BLaER1 treated with 17β-estradiol and CSF1 and Interleukin-3, amounts not matched to agents 10 nM and 100 nM (cell line): Measurements from ENCODE around the gene GALNT9.

Source experiments
- H3K27ac ChIP-seq, 11 experiments: shearing (Covaris generic); formaldehyde crosslinking; 2 replicates each; pipeline ENCODE4 v1.8.1; 2022
- H3K27me3 ChIP-seq, 11 experiments: shearing (Covaris generic); formaldehyde crosslinking; 2 replicates each; pipeline ENCODE4 v1.8.1; 2022
- H3K36me3 ChIP-seq, 11 experiments: shearing (Covaris generic); formaldehyde crosslinking; 2 replicates each; pipeline ENCODE4 v1.8.1; 2022
- H3K4me1 ChIP-seq, 10 experiments: shearing (Covaris generic); formaldehyde crosslinking; 2 replicates each; pipeline ENCODE4 v1.8.1; 2022
- H3K4me2 ChIP-seq, 11 experiments: shearing (Covaris generic); formaldehyde crosslinking; 2 replicates each; pipeline ENCODE4 v1.8.1; 2022
- H3K4me3 ChIP-seq, 10 experiments: shearing (Covaris generic); formaldehyde crosslinking; 2 replicates each; pipeline ENCODE4 v1.8.1; 2022
- H3K9ac ChIP-seq, 11 experiments: shearing (Covaris generic); formaldehyde crosslinking; 2 replicates each; pipeline ENCODE4 v1.8.1; 2022
- H3K9me3 ChIP-seq, 11 experiments: shearing (Covaris generic); formaldehyde crosslinking; replicated peaks in 1 of 11; 2 replicates each; pipeline ENCODE4 v1.8.1; 2022
- H4K20me1 ChIP-seq, 11 experiments: shearing (Covaris generic); formaldehyde crosslinking; 2 replicates each; pipeline ENCODE4 v1.8.1; 2022
- Cebpa-rat ChIP-seq, 11 experiments: shearing (Covaris generic); IDR thresholded peaks; 2 replicates each; pipeline ENCODE4 v1.8.1; 2022

Gene GALNT9

DNA sequence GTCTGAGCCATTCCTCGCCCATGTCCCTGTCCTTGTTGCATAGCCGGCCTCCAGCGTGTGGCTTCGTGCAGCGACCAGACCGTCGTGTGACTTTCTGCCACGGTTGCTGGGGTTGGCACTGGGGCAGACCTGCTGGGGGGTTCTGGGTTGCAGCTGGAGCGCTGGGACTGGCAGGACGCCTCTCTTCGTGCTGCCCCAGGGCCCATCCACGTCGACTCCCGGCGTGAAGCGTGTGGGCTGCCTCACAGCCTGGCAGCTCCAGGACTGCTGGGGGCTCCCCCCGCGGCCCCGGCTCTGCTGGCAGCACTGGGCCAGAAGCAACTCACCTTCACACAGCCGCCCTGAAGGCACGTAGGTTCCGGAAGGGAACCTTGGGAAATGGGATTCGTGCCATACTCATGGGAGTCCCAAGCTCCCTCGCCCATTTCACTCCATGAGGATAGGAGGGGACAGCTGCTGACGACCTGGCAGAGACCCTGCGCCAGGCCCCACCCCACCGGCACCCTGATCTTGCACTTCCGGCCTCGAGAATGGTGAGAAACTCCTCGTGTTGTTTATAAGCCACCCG is 51.9 kb downstream of the GALNT9 start:
- H3K4me2 ChIP-seq: no peak overlapping the region
- no peaks in the 10 kb centered on the region for H3K9me3 ChIP-seq
- no peak overlapping the region for H3K4me3 ChIP-seq
- H4K20me1 ChIP-seq: peaks cover 0 to 6% (median 0%) of the 10 kb centered on the region in 11 experiments; a peak in 1 of 22 replicates
- peaks cover 0 to 4% (median 0%) of the 10 kb centered on the region in 11 experiments; a peak in 2 of 22 replicates for H3K27me3 ChIP-seq
- no peak for TF ChIP-seq Cebpa-rat (IDR thresholded peaks at IDR 0.05)
- no peak overlapping the region for H3K27ac ChIP-seq
- H3K36me3 ChIP-seq: no peaks in the 10 kb centered on the region
- peaks cover 2 to 37% (median 27%) of the 10 kb centered on the region in 10 experiments for H3K4me1 ChIP-seq
- H3K9ac ChIP-seq: no peak overlapping the region

DNA sequence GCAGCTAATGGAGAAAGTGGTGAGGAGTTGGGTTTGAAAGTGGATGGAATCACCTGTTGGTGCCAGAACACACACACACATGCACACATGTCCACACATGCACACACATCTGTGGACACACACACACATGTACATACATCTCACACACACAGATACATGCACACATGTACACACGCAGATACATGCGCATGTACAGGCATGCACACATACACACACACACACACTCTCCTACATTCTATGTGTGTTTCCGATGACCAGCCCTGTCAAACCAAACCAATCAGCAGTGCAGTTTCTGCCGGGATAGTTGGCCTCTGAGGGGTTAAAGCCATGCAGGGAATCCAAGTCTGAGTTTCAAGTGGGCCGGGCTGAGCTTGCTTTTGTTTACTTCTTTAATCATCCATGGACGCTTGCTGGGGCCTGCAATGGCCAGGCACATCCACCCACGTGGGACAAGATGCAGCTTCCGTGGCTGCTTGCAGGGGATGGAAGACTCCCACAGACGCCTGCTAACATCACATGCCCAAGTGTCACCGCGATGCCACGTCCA is 52.5 kb downstream of the GALNT9 start:
- no peaks in the 10 kb centered on the region for H3K9me3 ChIP-seq
- no peak overlapping the region for H3K4me2 ChIP-seq
- H3K27me3 ChIP-seq: peaks cover 2 to 10% (median 5%) of the 10 kb centered on the region in 11 experiments; a peak in 20 of 22 replicates
- H4K20me1 ChIP-seq: peaks cover 0 to 6% (median 0%) of the 10 kb centered on the region in 11 experiments; a peak in 1 of 22 replicates
- no peaks in the 10 kb centered on the region for H3K36me3 ChIP-seq
- no peak overlapping the region for H3K27ac ChIP-seq
- H3K4me3 ChIP-seq: no peak overlapping the region
- TF ChIP-seq Cebpa-rat (IDR thresholded peaks at IDR 0.05): no peak
- peaks cover 0 to 32% (median 21%) of the 10 kb centered on the region in 10 experiments; a peak in 16 of 20 replicates for H3K4me1 ChIP-seq
- no peak overlapping the region for H3K9ac ChIP-seq

DNA sequence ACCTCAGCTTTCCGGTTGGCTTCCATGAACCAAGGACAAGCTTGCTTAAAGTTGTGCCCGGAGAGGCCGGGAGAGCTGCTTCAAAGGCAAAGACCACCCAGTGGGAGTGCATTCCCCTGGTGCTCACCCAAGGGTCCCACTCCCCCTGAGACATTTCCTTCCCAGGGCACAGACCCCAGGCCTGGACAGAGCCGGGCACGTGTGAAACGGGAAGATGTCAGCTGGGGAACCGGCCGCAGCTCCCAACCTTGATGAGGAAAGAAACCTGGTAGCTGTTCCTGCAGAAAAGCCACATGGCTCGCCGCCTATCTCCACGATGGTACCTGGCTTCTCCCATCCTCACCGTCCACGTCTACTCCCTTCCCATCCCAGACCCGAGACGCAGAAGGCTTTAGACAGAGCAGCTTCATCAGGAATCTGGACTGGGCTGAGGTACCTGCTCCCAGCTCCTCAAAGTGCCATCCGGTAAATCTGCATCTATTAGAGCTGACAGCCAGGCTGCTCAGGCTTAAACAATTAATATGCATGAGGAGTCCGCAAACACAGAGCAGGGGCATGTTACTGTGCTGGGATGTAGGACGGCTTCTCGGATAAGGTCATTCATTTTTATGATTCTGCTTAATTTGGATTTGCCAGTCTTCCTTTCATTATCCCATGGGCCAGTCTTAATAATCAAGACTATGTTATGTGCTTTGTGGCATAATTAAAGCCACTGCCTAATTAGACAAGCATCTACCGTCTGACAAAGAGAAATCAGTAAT is 53.1 kb downstream of the GALNT9 start:
- peaks cover 0 to 6% (median 0%) of the 10 kb centered on the region in 11 experiments; a peak in 1 of 22 replicates for H4K20me1 ChIP-seq
- H3K9me3 ChIP-seq: no peaks in the 10 kb centered on the region
- peaks cover 8 to 16% (median 12%) of the 10 kb centered on the region in 11 experiments for H3K27me3 ChIP-seq
- no peak overlapping the region for H3K4me3 ChIP-seq
- H3K36me3 ChIP-seq: no peaks in the 10 kb centered on the region
- no peak overlapping the region for H3K27ac ChIP-seq
- H3K4me2 ChIP-seq: no peak overlapping the region
- H3K9ac ChIP-seq: no peak overlapping the region
- peaks cover 0 to 28% (median 18%) of the 10 kb centered on the region in 10 experiments; a peak in 16 of 20 replicates for H3K4me1 ChIP-seq
- TF ChIP-seq Cebpa-rat (IDR thresholded peaks at IDR 0.05): no peak

DNA sequence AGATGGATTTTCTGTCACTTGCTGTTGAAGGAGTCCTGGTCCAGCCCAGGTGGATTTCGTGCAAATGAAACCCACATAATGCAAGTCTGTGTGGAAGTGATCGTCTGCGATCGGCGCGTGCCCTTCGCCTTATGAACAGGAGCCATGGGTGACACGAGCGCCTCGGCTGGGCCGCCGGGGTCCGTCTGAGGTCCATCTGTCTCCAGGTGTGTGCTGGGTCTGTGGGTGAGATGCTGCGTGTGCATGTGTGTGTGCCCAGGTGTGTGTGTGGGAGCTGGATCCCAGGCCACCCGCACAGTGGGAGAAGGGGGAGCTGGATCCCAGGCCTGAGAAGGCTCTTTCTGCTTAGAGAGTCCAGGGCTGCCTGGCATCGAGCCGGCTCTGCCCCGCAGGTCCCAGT is 53.8 kb downstream of the GALNT9 start:
- TF ChIP-seq Cebpa-rat (IDR thresholded peaks at IDR 0.05): no peak
- Histone ChIP-seq H3K9ac (no peak overlapping the region), H3K9me3 (no peaks in the 10 kb centered on the region), H3K27me3 (peaks cover 14 to 23% (median 18%) of the 10 kb centered on the region in 11 experiments), H3K4me2 (no peak overlapping the region), H3K36me3 (no peaks in the 10 kb centered on the region), H3K27ac (no peak overlapping the region), H3K4me1 (peaks cover 0 to 27% (median 17%) of the 10 kb centered on the region in 10 experiments; a peak in 16 of 20 replicates), H4K20me1 (peaks cover 0 to 9% (median 0%) of the 10 kb centered on the region in 11 experiments; a peak in 4 of 22 replicates), H3K4me3 (no peak overlapping the region)

DNA sequence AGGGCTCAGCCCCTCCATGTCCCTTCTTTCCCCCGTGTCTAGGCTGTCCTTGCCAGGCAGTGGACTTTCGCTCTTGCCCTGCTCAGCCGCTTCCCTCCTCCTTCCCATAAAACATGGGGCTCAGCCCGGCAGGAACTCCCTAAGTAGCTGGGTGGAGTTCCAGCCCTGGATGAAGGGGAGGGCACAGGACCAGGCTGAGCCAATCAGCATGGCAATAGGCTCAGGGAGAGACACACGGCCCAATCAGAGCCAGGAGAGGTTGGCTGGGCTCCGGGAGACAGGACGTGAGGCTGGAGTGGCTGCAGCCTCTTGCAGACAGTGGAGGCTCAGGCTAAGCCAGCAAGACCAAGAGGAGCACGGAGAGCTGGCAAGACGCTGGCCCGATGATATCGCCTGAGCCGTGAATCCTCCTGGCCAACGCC is 54.3 kb downstream of the GALNT9 start:
- Histone ChIP-seq H3K9ac (no peak overlapping the region), H3K27ac (no peak overlapping the region), H3K36me3 (no peaks in the 10 kb centered on the region), H3K27me3 (peaks cover 20 to 28% (median 23%) of the 10 kb centered on the region in 11 experiments), H3K4me2 (no peak overlapping the region), H3K9me3 (no peaks in the 10 kb centered on the region), H3K4me1 (peaks cover 0 to 22% (median 13%) of the 10 kb centered on the region in 10 experiments; a peak in 16 of 20 replicates), H4K20me1 (peaks cover 0 to 15% (median 0%) of the 10 kb centered on the region in 11 experiments; a peak in 4 of 22 replicates), H3K4me3 (no peak overlapping the region)
- no peak for TF ChIP-seq Cebpa-rat (IDR thresholded peaks at IDR 0.05)

DNA sequence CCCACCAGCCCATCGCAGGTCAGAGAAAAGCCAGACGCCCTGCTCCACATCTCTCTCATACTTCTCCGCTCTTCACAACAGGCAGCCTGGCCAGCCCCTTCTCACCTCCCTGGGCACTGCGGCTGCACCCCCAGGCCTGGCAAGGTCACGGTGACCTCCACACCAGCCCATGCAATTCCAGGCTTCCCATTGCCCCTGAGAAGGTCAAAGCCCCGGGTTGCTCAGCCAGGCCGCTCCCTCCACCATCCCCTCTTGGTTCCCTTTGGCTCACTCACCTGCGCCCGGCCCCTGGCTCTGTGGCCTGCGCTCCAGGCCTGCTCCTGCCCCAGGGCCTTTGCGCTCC is 55.4 kb downstream of the GALNT9 start:
- Histone ChIP-seq H3K9me3 (no peaks in the 10 kb centered on the region), H3K4me1 (peaks cover 0 to 16% (median 10%) of the 10 kb centered on the region in 10 experiments; a peak in 15 of 20 replicates), H3K27me3 (peaks cover 24 to 37% (median 33%) of the 10 kb centered on the region in 11 experiments), H3K4me2 (no peak overlapping the region), H3K27ac (no peak overlapping the region), H4K20me1 (peaks cover 0 to 26% (median 0%) of the 10 kb centered on the region in 11 experiments; a peak in 4 of 22 replicates), H3K9ac (no peak overlapping the region), H3K36me3 (no peaks in the 10 kb centered on the region), H3K4me3 (no peak overlapping the region)
- no peak for TF ChIP-seq Cebpa-rat (IDR thresholded peaks at IDR 0.05)

DNA sequence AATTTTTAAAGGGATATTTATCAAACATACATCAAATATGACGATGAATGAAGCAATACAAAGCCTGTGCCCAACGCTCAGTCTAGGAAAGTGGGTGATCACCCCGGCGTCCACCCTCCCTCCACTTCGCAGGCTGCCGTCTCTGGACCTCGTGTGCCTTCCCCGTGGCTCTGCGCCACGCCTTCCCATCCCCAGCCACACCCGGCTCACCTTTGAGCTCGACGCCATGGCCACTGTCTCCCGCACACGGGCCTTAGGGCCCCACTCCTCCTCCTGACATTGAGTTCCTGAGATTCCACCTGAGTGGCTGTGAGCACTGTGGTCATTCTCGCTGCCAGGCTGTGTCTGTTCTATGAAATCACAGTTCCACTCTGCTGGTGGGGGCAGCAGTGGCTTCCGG is 56.7 kb downstream of the GALNT9 start:
- H3K27me3 ChIP-seq: peaks cover 24 to 37% (median 34%) of the 10 kb centered on the region in 11 experiments
- H3K4me3 ChIP-seq: no peak overlapping the region

DNA sequence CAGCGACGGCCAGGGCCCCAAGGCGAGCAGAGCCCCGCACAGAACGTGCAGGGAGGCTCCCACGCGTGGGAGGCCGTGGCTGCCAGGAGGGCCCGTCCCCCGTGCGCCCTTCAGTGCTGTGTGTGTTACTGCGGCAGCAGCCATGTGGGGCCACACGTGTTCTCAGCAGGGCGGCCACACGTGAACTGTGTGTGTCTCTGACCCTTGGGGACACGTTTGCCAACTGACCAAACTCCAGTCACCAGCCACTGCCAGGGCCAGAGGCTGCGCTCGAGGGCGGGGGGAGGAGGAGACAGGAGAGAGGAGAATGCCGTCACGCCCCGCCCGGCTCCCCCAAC is 57.7 kb downstream of the GALNT9 start:
- Histone ChIP-seq H4K20me1 (peaks cover 0 to 29% (median 0%) of the 10 kb centered on the region in 11 experiments; a peak in 4 of 22 replicates), H3K36me3 (no peaks in the 10 kb centered on the region), H3K27me3 (peaks cover 24 to 37% (median 34%) of the 10 kb centered on the region in 11 experiments), H3K4me1 (peaks cover 0 to 8% (median 2%) of the 10 kb centered on the region in 10 experiments; a peak in 5 of 20 replicates), H3K4me3 (no peak overlapping the region), H3K9me3 (no peaks in the 10 kb centered on the region), H3K4me2 (no peak overlapping the region), H3K9ac (no peak overlapping the region), H3K27ac (no peak overlapping the region)
- no peak for TF ChIP-seq Cebpa-rat (IDR thresholded peaks at IDR 0.05)

More for the DNA sequence above, 56.7 kb downstream of the GALNT9 start:
- Histone ChIP-seq H4K20me1 (peaks cover 0 to 29% (median 0%) of the 10 kb centered on the region in 11 experiments; a peak in 4 of 22 replicates), H3K4me2 (no peak overlapping the region), H3K9ac (no peak overlapping the region), H3K4me1 (peaks cover 0 to 8% (median 2%) of the 10 kb centered on the region in 10 experiments; a peak in 5 of 20 replicates), H3K9me3 (no peaks in the 10 kb centered on the region), H3K27ac (no peak overlapping the region), H3K36me3 (no peaks in the 10 kb centered on the region)
- no peak for TF ChIP-seq Cebpa-rat (IDR thresholded peaks at IDR 0.05)
